Medulla oblongata (tissue), 1 donor: ENCODE measurements around the gene SYF2.
"Not testable (repeated sequence)": the region's sequence is repeated elsewhere in the genome, so short reads cannot be mapped to it uniquely, and the experiment has no call there.

Experiments used
- DNase-seq: peaks from one replicate; pipeline ENCODE4 v3.0.0-alpha.2; 2015; ENCODE audit errors: extremely low spot score

The SYF2 gene

GRCh38 chr1:25232027-25232865 is at the start of gene SYF2:
Gene SYF2, minus strand, starts transcription at chr1:25232502. Its CDS starts 35 bp downstream, at chr1:25232467.
- peak; percentile 97 for DNase-seq

- not testable (repeated sequence) for DNase-seq
These were observed 47.4 kb upstream of the SYF2 start for GRCh38 chr1:25279693-25280111.

GRCh38 chr1:25278790-25279189 is 46.5 kb upstream of the SYF2 start:
- not testable (repeated sequence) for DNase-seq

GRCh38 chr1:25278358-25278757 is 46.1 kb upstream of the SYF2 start:
- not testable (repeated sequence) for DNase-seq

GRCh38 chr1:25277295-25277694 is 45.0 kb upstream of the SYF2 start:
- not testable (repeated sequence) for DNase-seq

GRCh38 chr1:25275648-25276047 is 43.3 kb upstream of the SYF2 start:
- not testable (repeated sequence) for DNase-seq

GRCh38 chr1:25272238-25272637 is 39.9 kb upstream of the SYF2 start, which contains the start of gene RHD:
Gene RHD, plus strand, starts transcription at chr1:25272509. Its CDS starts 39 bp downstream, at chr1:25272548.
- DNase-seq = not testable (repeated sequence)

- not testable (repeated sequence) for DNase-seq
These were observed 36.0 kb upstream of the SYF2 start for GRCh38 chr1:25268143-25268760.

GRCh38 chr1:25267288-25268142 is 35.2 kb upstream of the SYF2 start:
- peak; percentile 45 for DNase-seq

GRCh38 chr1:25266554-25267287 is 34.4 kb upstream of the SYF2 start:
- DNase-seq = not testable (repeated sequence)

GRCh38 chr1:25260336-25260735 is 28.0 kb upstream of the SYF2 start:
- DNase-seq = not testable (repeated sequence)

- DNase-seq = not testable (repeated sequence)
These were observed 27.5 kb upstream of the SYF2 start for GRCh38 chr1:25259813-25260212.

- no peak for DNase-seq
These were observed 24.9 kb upstream of the SYF2 start for GRCh38 chr1:25257196-25257595.

- no peak for DNase-seq
These were observed 24.3 kb upstream of the SYF2 start for GRCh38 chr1:25256578-25256965.

GRCh38 chr1:25255706-25256577 is 23.6 kb upstream of the SYF2 start:
- no peak for DNase-seq

- DNase-seq = no peak
These were observed 21.6 kb upstream of the SYF2 start for GRCh38 chr1:25253911-25254310.

- no peak for DNase-seq
These were observed 15.8 kb upstream of the SYF2 start for GRCh38 chr1:25247829-25248754.

- DNase-seq = peak; percentile 100
These were observed 14.9 kb upstream of the SYF2 start, which contains the start of gene RSRP1 for GRCh38 chr1:25247024-25247828. Gene RSRP1, minus strand, starts transcription at chr1:25247454. Its CDS starts 491 bp downstream, at chr1:25246963.
